GM23338 (cell line): ENCODE measurements around the gene PHC2. TPM values are rescaled to one million over a fixed set of nuclear protein-coding genes. Genes with fewer than 3 reads are reported as not detected.

ENCODE experiments used
- ATAC-seq: fragments of 200-7000 bp; cut with Tn5 transposase; 3 replicates; pipeline ENCODE4 v1.9.1; 2020
- DNase-seq: peaks from one replicate; pipeline ENCODE4 v3.0.0-alpha.2; 2015; ENCODE audit warnings: low spot score
- H2AFZ ChIP-seq: fragments of 200-600 bp; sonication (generic); 2 replicates; pipeline ENCODE4 v1.8.0; 2016; ENCODE audit warnings: antibody characterized with exemption, mild to moderate bottlenecking, moderate library complexity
- H3F3A ChIP-seq: fragments of 200-600 bp; sonication (generic); replicated peaks from 2 replicates; pipeline ENCODE4 v1.8.0; 2017; ENCODE audit warnings: antibody characterized with exemption, mixed run types, low read depth
- H3K27ac ChIP-seq: fragments of 200-600 bp; sonication (generic); 2 replicates; pipeline ENCODE4 v1.6.1; 2016; ENCODE audit warnings: low read depth
- H3K27me3 ChIP-seq: fragments of 200-600 bp; sonication (generic); 2 replicates; pipeline ENCODE4 v1.8.0; 2016; ENCODE audit warnings: mild to moderate bottlenecking, mixed run types, moderate library complexity; ENCODE audit not compliant: insufficient read depth
- H3K36me3 ChIP-seq: fragments of 200-600 bp; sonication (generic); 2 replicates; pipeline ENCODE4 v1.8.0; 2016; ENCODE audit warnings: mild to moderate bottlenecking; ENCODE audit not compliant: insufficient read depth
- H3K4me1 ChIP-seq: fragments of 200-600 bp; sonication (generic); 2 replicates; pipeline ENCODE4 v1.8.0; 2016; ENCODE audit warnings: mild to moderate bottlenecking, moderate library complexity; ENCODE audit not compliant: insufficient read depth
- H3K4me2 ChIP-seq: fragments of 200-600 bp; sonication (generic); 2 replicates; pipeline ENCODE4 v1.7.1; 2017; ENCODE audit warnings: mixed run types
- H3K4me3 ChIP-seq: fragments of 200-600 bp; sonication (generic); 2 replicates; pipeline ENCODE4 v1.6.1; 2016; ENCODE audit warnings: mixed run types
- H3K79me2 ChIP-seq: fragments of 200-600 bp; sonication (generic); replicated peaks from 2 replicates; pipeline ENCODE4 v1.8.0; 2017; ENCODE audit warnings: mild to moderate bottlenecking; ENCODE audit not compliant: insufficient read depth
- H3K9me2 ChIP-seq: fragments of 200-600 bp; sonication (generic); 2 replicates; pipeline ENCODE4 v1.8.0; 2017; ENCODE audit not compliant: insufficient read depth
- H4K20me1 ChIP-seq: fragments of 200-600 bp; sonication (generic); replicated peaks from 2 replicates; pipeline ENCODE4 v1.8.0; 2017; ENCODE audit warnings: mild to moderate bottlenecking; ENCODE audit not compliant: insufficient read depth
- H3K27ac Mint-ChIP-seq: 2 replicates; pipeline ENCODE4 v1.8.0; 2020; ENCODE audit warnings: inconsistent platforms, mild to moderate bottlenecking, moderate library complexity, mixed read lengths
- H3K27me3 Mint-ChIP-seq: 3 replicates; pipeline ENCODE4 v1.8.0; 2022; ENCODE audit warnings: low read depth, mild to moderate bottlenecking, moderate library complexity, mixed read lengths, inconsistent platforms; ENCODE audit not compliant: insufficient read depth, poor library complexity
- H3K36me3 Mint-ChIP-seq: 3 replicates; pipeline ENCODE4 v1.8.0; 2021; ENCODE audit warnings: low read depth, mild to moderate bottlenecking, inconsistent platforms, moderate library complexity, mixed read lengths
- H3K4me1 Mint-ChIP-seq: 3 replicates; pipeline ENCODE4 v1.8.0; 2020; ENCODE audit warnings: mild to moderate bottlenecking, inconsistent platforms, mixed read lengths
- H3K4me3 Mint-ChIP-seq: 3 replicates; pipeline ENCODE4 v1.8.0; 2021; ENCODE audit warnings: moderate library complexity, mild to moderate bottlenecking, inconsistent platforms, mixed read lengths
- H3K9me3 Mint-ChIP-seq: 3 replicates; pipeline ENCODE4 v1.8.0; 2020; ENCODE audit warnings: moderate library complexity, mild to moderate bottlenecking, inconsistent platforms, mixed read lengths
- CREB1 ChIP-seq: fragments of 250-450 bp; sonication (Bioruptor Pico); IDR thresholded peaks from 2 replicates; pipeline ENCODE4 v1.5.0; 2020; ENCODE audit warnings: low read depth, mild to moderate bottlenecking, moderate library complexity
- EZH2 ChIP-seq: fragments of 200-600 bp; sonication (generic); IDR thresholded peaks from one replicate; pipeline ENCODE4 v1.8.0; 2017; ENCODE audit warnings: antibody characterized with exemption, mild to moderate bottlenecking, low read depth; ENCODE audit not compliant: unreplicated experiment
- EZH2phosphoT487 ChIP-seq: fragments of 200-600 bp; sonication (generic); IDR thresholded peaks from one replicate; pipeline ENCODE4 v1.8.1; 2018; ENCODE audit warnings: antibody characterized with exemption; ENCODE audit not compliant: unreplicated experiment
- JUNB ChIP-seq: IDR thresholded peaks from one replicate; pipeline ENCODE4 v1.6.1; 2016; ENCODE audit warnings: antibody characterized with exemption; ENCODE audit not compliant: unreplicated experiment
- NANOG ChIP-seq: IDR thresholded peaks from 2 replicates; pipeline ENCODE4 v1.6.1; 2016; ENCODE audit warnings: antibody characterized with exemption, borderline replicate concordance
- POLR2AphosphoS5 ChIP-seq: IDR thresholded peaks from 2 replicates; pipeline ENCODE4 v1.6.1; 2016; ENCODE audit warnings: antibody characterized with exemption, low read depth
- STAT1 ChIP-seq: IDR thresholded peaks from one replicate; pipeline ENCODE4 v1.6.1; 2016; ENCODE audit warnings: antibody characterized with exemption; ENCODE audit not compliant: unreplicated experiment
- ZNF114 ChIP-seq: fragments of 250-450 bp; sonication (Bioruptor Pico); IDR thresholded peaks from 2 replicates; pipeline ENCODE4 v1.5.0; 2020; ENCODE audit warnings: mild to moderate bottlenecking, moderate library complexity
- ZNF331 ChIP-seq: fragments of 250-450 bp; sonication (Bioruptor Pico); IDR thresholded peaks from 2 replicates; pipeline ENCODE4 v1.5.0; 2020; ENCODE audit warnings: low read depth, mild to moderate bottlenecking, moderate library complexity
- polyA plus RNA-seq: library from polyadenylated mRNA; unstranded; fragments of >200 nt; fragmentation: Nextera tagmentation; extraction: Ambion mirVana; gene quantifications from 2 replicates; pipeline ENCODE4 v1.2.1, GENCODE V29; 2016
- total RNA-seq: library from RNA; depleted of rRNA; stranded (reverse); fragments of >200 nt; shearing (Covaris generic); gene quantifications from 2 replicates; pipeline ENCODE4 v1.2.3, GENCODE V29; 2014
- TF ChIP-seq, protein P1 (sequence below): IDR thresholded peaks from one replicate; pipeline ENCODE4 v1.6.1; 2018; ENCODE audit warnings: antibody characterized with exemption; ENCODE audit not compliant: unreplicated experiment
- TF ChIP-seq, protein P2 (sequence below): fragments of 250-450 bp; sonication (Bioruptor Pico); IDR thresholded peaks from 2 replicates; pipeline ENCODE4 v1.5.0; 2020; ENCODE audit warnings: mild to moderate bottlenecking, moderate library complexity

Gene PHC2
- total and polyA plus RNA-seq, 2 experiments from 2014 or later = 1.7 to 7.3 TPM

DNA sequence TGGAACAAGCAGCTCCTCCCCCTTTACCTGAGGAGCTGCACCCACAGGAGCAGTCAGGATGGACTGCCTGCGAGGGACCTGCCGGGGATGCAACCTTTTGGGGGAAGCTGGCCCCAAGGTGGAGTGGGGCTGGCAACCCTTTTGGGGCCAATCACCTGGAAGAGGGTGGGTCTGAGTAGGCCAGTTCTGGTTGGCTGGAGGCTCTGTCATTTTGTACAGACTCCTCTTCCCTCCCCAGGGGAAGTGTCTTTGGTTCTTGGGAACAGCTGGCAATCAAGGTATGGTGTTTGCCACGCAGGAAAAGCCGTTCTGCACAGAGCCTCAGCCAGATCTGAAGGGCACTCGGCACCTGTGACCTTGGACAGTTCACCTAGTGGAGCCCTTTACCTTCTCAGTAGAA is 109.7 kb downstream of the PHC2 start (continued):
- TF ChIP-seq, protein P1, sequence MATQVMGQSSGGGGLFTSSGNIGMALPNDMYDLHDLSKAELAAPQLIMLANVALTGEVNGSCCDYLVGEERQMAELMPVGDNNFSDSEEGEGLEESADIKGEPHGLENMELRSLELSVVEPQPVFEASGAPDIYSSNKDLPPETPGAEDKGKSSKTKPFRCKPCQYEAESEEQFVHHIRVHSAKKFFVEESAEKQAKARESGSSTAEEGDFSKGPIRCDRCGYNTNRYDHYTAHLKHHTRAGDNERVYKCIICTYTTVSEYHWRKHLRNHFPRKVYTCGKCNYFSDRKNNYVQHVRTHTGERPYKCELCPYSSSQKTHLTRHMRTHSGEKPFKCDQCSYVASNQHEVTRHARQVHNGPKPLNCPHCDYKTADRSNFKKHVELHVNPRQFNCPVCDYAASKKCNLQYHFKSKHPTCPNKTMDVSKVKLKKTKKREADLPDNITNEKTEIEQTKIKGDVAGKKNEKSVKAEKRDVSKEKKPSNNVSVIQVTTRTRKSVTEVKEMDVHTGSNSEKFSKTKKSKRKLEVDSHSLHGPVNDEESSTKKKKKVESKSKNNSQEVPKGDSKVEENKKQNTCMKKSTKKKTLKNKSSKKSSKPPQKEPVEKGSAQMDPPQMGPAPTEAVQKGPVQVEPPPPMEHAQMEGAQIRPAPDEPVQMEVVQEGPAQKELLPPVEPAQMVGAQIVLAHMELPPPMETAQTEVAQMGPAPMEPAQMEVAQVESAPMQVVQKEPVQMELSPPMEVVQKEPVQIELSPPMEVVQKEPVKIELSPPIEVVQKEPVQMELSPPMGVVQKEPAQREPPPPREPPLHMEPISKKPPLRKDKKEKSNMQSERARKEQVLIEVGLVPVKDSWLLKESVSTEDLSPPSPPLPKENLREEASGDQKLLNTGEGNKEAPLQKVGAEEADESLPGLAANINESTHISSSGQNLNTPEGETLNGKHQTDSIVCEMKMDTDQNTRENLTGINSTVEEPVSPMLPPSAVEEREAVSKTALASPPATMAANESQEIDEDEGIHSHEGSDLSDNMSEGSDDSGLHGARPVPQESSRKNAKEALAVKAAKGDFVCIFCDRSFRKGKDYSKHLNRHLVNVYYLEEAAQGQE = no peak
- TF ChIP-seq EZH2phosphoT487 (no peak), NANOG (no peak)

DNA sequence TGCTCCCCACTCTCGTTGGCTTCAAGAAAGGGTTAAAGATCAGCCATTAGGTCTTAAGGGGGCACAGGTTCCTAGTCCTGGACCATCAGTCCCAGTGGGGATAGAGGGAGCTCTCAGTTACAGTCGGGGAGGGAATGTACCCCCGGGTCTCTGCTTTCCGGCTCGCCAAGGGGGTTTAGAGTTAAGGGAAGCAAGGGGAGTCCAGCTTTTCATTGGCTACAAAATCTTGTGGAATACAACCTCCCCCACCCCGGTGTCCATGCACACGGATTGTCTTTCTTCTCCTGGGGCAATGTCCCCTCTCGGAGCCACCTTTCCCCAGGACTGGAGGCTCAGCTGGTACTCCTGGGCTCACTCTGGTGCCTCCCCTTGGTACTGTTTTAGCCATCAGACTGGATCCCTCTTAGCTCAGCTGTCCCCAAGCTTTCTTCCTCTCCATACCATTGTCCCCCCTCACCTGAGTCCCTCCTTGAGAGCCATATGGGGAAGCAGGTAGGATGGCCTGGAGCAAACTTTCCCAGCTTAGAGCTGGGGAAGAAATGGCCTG is 110.2 kb downstream of the PHC2 start, which contains the start of gene A3GALT2:
TSS of gene A3GALT2 (minus strand) at position 480 of the 547 bp plus-strand sequence. CDS start at position 480, 0 bp downstream.
- Histone ChIP-seq H3K9me2 (no peaks in the 10 kb centered on the region), H3F3A (no peaks in the 10 kb centered on the region), H3K4me2 (no peak within 1 kb of the TSS), H3K27ac (no peak within 1 kb of the TSS), H4K20me1 (no peaks in the 10 kb centered on the region; the same call in 1 of the 2 replicates), H3K36me3 (no peaks in the 10 kb centered on the region), H3K79me2 (no peaks in the 10 kb centered on the region), H3K4me1 (no peaks in the 10 kb centered on the region), H2AFZ (no peak within 1 kb of the TSS), H3K27me3 (no peaks in the 10 kb centered on the region), H3K4me3 (no peak within 1 kb of the TSS)
- no peak within 1 kb of the TSS for H3K4me3 Mint-ChIP-seq
- H3K36me3 Mint-ChIP-seq = no peaks in the 10 kb centered on the region
- peaks cover 17% of the 10 kb centered on the region for H3K4me1 Mint-ChIP-seq
- no peaks in the 10 kb centered on the region for H3K9me3 Mint-ChIP-seq
- no peak within 1 kb of the TSS for H3K27ac Mint-ChIP-seq
- H3K27me3 Mint-ChIP-seq = peaks cover 5% of the 10 kb centered on the region
- no peak for ATAC-seq
- no peak for DNase-seq
- TF ChIP-seq STAT1 = no peak
- TF ChIP-seq ZNF114 (CRISPR knock-in tag) = no peak
- TF ChIP-seq NANOG = no peak
- TF ChIP-seq ZNF331 (CRISPR knock-in tag) = no peak
- TF ChIP-seq, protein P1 = no peak
- TF ChIP-seq EZH2phosphoT487 = no peak
- no peak for TF ChIP-seq CREB1 (CRISPR knock-in tag)
- no peak for TF ChIP-seq JUNB
- TF ChIP-seq, protein P2, sequence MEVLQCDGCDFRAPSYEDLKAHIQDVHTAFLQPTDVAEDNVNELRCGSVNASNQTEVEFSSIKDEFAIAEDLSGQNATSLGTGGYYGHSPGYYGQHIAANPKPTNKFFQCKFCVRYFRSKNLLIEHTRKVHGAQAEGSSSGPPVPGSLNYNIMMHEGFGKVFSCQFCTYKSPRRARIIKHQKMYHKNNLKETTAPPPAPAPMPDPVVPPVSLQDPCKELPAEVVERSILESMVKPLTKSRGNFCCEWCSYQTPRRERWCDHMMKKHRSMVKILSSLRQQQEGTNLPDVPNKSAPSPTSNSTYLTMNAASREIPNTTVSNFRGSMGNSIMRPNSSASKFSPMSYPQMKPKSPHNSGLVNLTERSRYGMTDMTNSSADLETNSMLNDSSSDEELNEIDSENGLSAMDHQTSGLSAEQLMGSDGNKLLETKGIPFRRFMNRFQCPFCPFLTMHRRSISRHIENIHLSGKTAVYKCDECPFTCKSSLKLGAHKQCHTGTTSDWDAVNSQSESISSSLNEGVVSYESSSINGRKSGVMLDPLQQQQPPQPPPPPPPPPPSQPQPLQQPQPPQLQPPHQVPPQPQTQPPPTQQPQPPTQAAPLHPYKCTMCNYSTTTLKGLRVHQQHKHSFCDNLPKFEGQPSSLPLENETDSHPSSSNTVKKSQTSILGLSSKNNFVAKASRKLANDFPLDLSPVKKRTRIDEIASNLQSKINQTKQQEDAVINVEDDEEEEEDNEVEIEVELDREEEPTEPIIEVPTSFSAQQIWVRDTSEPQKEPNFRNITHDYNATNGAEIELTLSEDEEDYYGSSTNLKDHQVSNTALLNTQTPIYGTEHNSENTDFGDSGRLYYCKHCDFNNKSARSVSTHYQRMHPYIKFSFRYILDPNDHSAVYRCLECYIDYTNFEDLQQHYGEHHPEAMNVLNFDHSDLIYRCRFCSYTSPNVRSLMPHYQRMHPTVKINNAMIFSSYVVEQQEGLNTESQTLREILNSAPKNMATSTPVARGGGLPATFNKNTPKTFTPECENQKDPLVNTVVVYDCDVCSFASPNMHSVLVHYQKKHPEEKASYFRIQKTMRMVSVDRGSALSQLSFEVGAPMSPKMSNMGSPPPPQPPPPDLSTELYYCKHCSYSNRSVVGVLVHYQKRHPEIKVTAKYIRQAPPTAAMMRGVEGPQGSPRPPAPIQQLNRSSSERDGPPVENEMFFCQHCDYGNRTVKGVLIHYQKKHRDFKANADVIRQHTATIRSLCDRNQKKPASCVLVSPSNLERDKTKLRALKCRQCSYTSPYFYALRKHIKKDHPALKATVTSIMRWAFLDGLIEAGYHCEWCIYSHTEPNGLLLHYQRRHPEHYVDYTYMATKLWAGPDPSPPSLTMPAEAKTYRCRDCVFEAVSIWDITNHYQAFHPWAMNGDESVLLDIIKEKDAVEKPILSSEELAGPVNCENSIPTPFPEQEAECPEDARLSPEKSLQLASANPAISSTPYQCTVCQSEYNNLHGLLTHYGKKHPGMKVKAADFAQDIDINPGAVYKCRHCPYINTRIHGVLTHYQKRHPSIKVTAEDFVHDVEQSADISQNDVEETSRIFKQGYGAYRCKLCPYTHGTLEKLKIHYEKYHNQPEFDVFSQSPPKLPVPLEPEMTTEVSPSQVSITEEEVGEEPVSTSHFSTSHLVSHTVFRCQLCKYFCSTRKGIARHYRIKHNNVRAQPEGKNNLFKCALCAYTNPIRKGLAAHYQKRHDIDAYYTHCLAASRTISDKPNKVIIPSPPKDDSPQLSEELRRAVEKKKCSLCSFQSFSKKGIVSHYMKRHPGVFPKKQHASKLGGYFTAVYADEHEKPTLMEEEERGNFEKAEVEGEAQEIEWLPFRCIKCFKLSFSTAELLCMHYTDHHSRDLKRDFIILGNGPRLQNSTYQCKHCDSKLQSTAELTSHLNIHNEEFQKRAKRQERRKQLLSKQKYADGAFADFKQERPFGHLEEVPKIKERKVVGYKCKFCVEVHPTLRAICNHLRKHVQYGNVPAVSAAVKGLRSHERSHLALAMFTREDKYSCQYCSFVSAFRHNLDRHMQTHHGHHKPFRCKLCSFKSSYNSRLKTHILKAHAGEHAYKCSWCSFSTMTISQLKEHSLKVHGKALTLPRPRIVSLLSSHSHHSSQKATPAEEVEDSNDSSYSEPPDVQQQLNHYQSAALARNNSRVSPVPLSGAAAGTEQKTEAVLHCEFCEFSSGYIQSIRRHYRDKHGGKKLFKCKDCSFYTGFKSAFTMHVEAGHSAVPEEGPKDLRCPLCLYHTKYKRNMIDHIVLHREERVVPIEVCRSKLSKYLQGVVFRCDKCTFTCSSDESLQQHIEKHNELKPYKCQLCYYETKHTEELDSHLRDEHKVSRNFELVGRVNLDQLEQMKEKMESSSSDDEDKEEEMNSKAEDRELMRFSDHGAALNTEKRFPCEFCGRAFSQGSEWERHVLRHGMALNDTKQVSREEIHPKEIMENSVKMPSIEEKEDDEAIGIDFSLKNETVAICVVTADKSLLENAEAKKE = no peak
- no peak for TF ChIP-seq EZH2
- no peak for TF ChIP-seq POLR2AphosphoS5
